HepG2 (cell line): Measurements from ENCODE around the gene PHF2. TPM values are rescaled to one million over a fixed set of nuclear protein-coding genes. Genes with fewer than 3 reads are reported as not detected.

ENCODE experiments used
- ATAC-seq: fragments of 200-7000 bp; cut with Tn5 transposase; 3 replicates; pipeline ENCODE4 v1.9.1; 2020; ENCODE audit warnings: mild to moderate bottlenecking, moderate library complexity
- BruUV-seq: library from RNA; stranded (reverse); fragments of 400-500 nt; replicated peaks from 2 replicates; lab custom pipeline; 2021; lab: Mats Ljungman, UMichigan
- CTCF ChIA-PET: fragments of 300-600 bp; formaldehyde crosslinking; extraction: SDS; loops from one replicate; lab custom pipeline; 2021; ENCODE audit warnings: low total read pairs, inconsistent platforms, low intra/inter-chr PET ratio; lab: Yijun Ruan, JAX
- POLR2A ChIA-PET: fragments of 350-600 bp; sonication (Branson Sonifier 250); formaldehyde crosslinking; loops from one replicate; lab custom pipeline; 2020; ENCODE audit warnings: antibody characterized with exemption, inconsistent platforms; lab: Yijun Ruan, JAX
- DNase-seq: peaks from one replicate; pipeline ENCODE4 v3.0.0-alpha.2; 2015; ENCODE audit warnings: low spot score
- FAIRE-seq: peaks from 3 replicates; lab custom pipeline; 2011; peaks lifted over from hg19 to GRCh38; lab: Jason Lieb, UNC
- H2AFZ ChIP-seq: one replicate; pipeline ENCODE4 v1.6.1; 2011; ENCODE audit warnings: low read length, inconsistent platforms
- H3K27ac ChIP-seq: fragments of 300-600 bp; 3 replicates; pipeline ENCODE4 v1.8.0; 2011; ENCODE audit warnings: mixed run types, mild to moderate bottlenecking, mixed read lengths, low read length, inconsistent platforms; ENCODE audit not compliant: insufficient read depth; ENCODE audit errors: extremely low read length
- H3K27me3 ChIP-seq, 2 experiments: fragments of 200-600 bp in 1 of 2; 2 replicates in 1 of 2; 3 replicates in 1 of 2; pipeline versions ENCODE4 v1.6.0 to v1.8.0; 2011; ENCODE audit warnings: low read length in 2 of 2, mild to moderate bottlenecking in 2 of 2, moderate library complexity in 2 of 2, inconsistent platforms in 1 of 2; ENCODE audit not compliant: insufficient read depth in 2 of 2, control insufficient read depth in 1 of 2
- H3K36me3 ChIP-seq, 2 experiments: fragments of 200-600 bp in 1 of 2; replicated peaks in 1 of 2; 2 replicates in 1 of 2; 3 replicates in 1 of 2; pipeline versions ENCODE4 v1.5.1 to v1.8.0; 2011; ENCODE audit warnings: low read length in 2 of 2, inconsistent platforms in 1 of 2; ENCODE audit not compliant: insufficient read depth in 2 of 2, control insufficient read depth in 1 of 2
- H3K4me1 ChIP-seq: 2 replicates; pipeline ENCODE4 v1.5.1; 2012; ENCODE audit warnings: low read length, inconsistent platforms; ENCODE audit not compliant: insufficient read depth
- H3K4me2 ChIP-seq: 2 replicates; pipeline ENCODE4 v1.6.0; 2011; ENCODE audit warnings: low read depth, low read length, inconsistent platforms
- H3K4me3 ChIP-seq, 3 experiments: fragments of 200-600 bp in 1 of 3; sonication (generic), shearing (Covaris generic) in 1 of 3; replicated peaks in 1 of 3; 2 replicates each; pipeline ENCODE4 v1.5.1; 2011 to 2016; ENCODE audit warnings: low read length in 3 of 3, inconsistent platforms in 2 of 3, low read depth in 2 of 3, mild to moderate bottlenecking in 2 of 3, control low read depth in 1 of 3, mixed read lengths in 1 of 3; ENCODE audit not compliant: insufficient read depth in 1 of 3
- H3K79me2 ChIP-seq: one replicate; pipeline ENCODE4 v1.6.1; 2011; ENCODE audit warnings: low read length, inconsistent platforms; ENCODE audit not compliant: insufficient read depth
- H3K9ac ChIP-seq: 2 replicates; pipeline ENCODE4 v1.6.0; 2011; ENCODE audit warnings: mild to moderate bottlenecking, low read depth, low read length, inconsistent platforms; ENCODE audit not compliant: insufficient read depth
- H3K9me3 ChIP-seq: 2 replicates; pipeline ENCODE4 v1.5.1; 2012; ENCODE audit warnings: mild to moderate bottlenecking, low read length
- H4K20me1 ChIP-seq: 2 replicates; pipeline ENCODE4 v1.6.0; 2011; ENCODE audit warnings: inconsistent platforms, mild to moderate bottlenecking, low read length, moderate library complexity; ENCODE audit not compliant: insufficient read depth
- GATAD1 ChIP-seq: IDR thresholded peaks from 2 replicates; pipeline ENCODE4 v1.6.1; 2016; ENCODE audit warnings: missing genetic modification reagents, missing compliant biosample characterization
- MEIS1 ChIP-seq: sonication (generic); formaldehyde crosslinking; IDR thresholded peaks from 2 replicates; pipeline ENCODE4 v1.9.0; 2021; ENCODE audit warnings: mild to moderate bottlenecking, missing genetic modification reagents, moderate library complexity, borderline replicate concordance
- PAF1 ChIP-seq: IDR thresholded peaks from 2 replicates; pipeline ENCODE4 v1.6.1; 2016; ENCODE audit warnings: missing genetic modification reagents, missing compliant biosample characterization
- TBP ChIP-seq: sonication (generic); formaldehyde crosslinking; IDR thresholded peaks from 2 replicates; pipeline ENCODE4 v1.5.0; 2020; ENCODE audit warnings: missing genetic modification reagents
- WGBS: methylation state at CpG from one replicate; pipeline ENCODE4 v1.1.6; 2017; ENCODE audit warnings: low lambda C conversion rate; 5-methylcytosine and 5-hydroxymethylcytosine counted together
- in situ Hi-C: cut with HindIII; loops from 2 replicates; pipeline ENCODE4 v1.10.0; 2017; ENCODE audit warnings: low pct_unique_long_range_greater_than_20kb; ENCODE audit not compliant: extremely low pct_ligation_motif_present
- intact Hi-C: fragments of 100-400 bp; cut with micrococcal nuclease; formaldehyde crosslinking; loops from one replicate; pipeline ENCODE4 v1.10.0; 2022; ENCODE audit not compliant: unreplicated experiment
- polyA plus RNA-seq, 8 experiments: library from polyadenylated mRNA; depleted of rRNA in 3 of 8; stranded (reverse) in 7 of 8; unstranded in 1 of 8; fragments of >200 nt; fragmentation: Illumina TruSeq in 4 of 8; extraction: Trizol in 4 of 8; gene quantifications; 2 replicates each; pipeline versions ENCODE4 v1.2.1 to v1.2.3, GENCODE V29; 2011 to 2016; ENCODE audit warnings: low read depth in 4 of 8, missing spikeins in 1 of 8, mixed read lengths in 1 of 8; ENCODE audit not compliant: insufficient read depth in 1 of 8
- total RNA-seq, 5 experiments: library from RNA; depleted of rRNA; stranded (reverse); fragments of >200 nt; fragmentation: Illumina TruSeq; extraction: Trizol; gene quantifications; 2 replicates each; pipeline ENCODE4 v1.2.3, GENCODE V29; 2016; ENCODE audit warnings: low read depth in 1 of 5
- TF ChIP-seq, protein P1 (sequence below): sonication (generic); formaldehyde crosslinking; IDR thresholded peaks from 2 replicates; pipeline ENCODE4 v1.8.1; 2023; ENCODE audit warnings: mild to moderate bottlenecking, missing genetic modification reagents
- TF ChIP-seq, protein P2 (sequence below): sonication (generic); formaldehyde crosslinking; IDR thresholded peaks from 2 replicates; pipeline ENCODE4 v1.4.0; 2020; ENCODE audit warnings: missing genetic modification reagents
- TF ChIP-seq, protein P3 (sequence below): sonication (generic); formaldehyde crosslinking; IDR thresholded peaks from 2 replicates; pipeline ENCODE4 v1.4.0; 2020; ENCODE audit warnings: mild to moderate bottlenecking, missing genetic modification reagents
- TF ChIP-seq, protein P4 (sequence below): sonication (generic); formaldehyde crosslinking; IDR thresholded peaks from 2 replicates; pipeline ENCODE4 v1.5.1; 2020; ENCODE audit warnings: mild to moderate bottlenecking, moderate library complexity, missing genetic modification reagents

PHF2 gene
- total and polyA plus RNA-seq, 2 of the 13 experiments (the other 11 are each of a cell fraction or from before 2014, with no cell fraction given) = 6.6 to 9.1 TPM

DNA sequence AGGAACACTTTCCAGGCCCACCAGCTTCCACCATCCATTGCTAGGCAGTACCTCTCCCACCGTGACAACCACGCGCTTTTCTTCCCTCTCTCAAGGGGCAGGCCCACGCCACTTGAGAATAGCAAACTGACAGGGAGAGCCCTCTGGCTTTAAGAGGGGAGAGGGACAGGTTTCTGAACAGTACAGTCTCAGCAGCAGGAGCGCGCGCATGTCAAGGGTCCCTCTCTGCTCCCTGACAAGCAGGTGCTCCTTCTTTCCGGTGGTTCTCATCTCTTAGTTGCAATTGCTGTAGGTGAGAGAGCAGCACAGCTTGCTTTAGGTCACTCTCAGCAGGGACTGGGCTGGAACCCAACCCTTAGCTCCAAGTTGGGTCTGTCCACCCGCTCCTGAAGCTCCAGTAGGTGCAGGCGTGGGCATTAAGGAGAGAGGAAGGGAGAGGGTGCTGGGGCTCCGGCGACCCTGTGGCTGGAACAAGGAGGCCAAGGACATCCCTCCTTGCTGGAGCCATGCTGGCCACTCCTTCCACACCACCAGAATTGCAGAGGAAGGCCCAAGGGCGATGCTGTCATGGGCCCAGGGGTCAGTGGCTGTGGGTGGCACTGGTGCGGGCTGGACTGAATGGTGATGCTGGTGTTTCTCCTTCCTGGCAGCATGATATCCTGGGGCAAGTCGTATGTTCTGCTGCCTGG is 9.0 kb upstream of the PHF2 start:
- in situ Hi-C loops = no loop called here
- ATAC-seq = peak; percentile 13
- no TSS peak for BruUV-seq
- 0 out of 2 replicates have a peak, but pooled peaks have one; percentile 58 for TF ChIP-seq PAF1 (CRISPR knock-in tag)
- TF ChIP-seq, protein P1, sequence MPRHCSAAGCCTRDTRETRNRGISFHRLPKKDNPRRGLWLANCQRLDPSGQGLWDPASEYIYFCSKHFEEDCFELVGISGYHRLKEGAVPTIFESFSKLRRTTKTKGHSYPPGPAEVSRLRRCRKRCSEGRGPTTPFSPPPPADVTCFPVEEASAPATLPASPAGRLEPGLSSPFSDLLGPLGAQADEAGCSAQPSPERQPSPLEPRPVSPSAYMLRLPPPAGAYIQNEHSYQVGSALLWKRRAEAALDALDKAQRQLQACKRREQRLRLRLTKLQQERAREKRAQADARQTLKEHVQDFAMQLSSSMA (CRISPR knock-in tag) = no peak
- TF ChIP-seq, protein P2, sequence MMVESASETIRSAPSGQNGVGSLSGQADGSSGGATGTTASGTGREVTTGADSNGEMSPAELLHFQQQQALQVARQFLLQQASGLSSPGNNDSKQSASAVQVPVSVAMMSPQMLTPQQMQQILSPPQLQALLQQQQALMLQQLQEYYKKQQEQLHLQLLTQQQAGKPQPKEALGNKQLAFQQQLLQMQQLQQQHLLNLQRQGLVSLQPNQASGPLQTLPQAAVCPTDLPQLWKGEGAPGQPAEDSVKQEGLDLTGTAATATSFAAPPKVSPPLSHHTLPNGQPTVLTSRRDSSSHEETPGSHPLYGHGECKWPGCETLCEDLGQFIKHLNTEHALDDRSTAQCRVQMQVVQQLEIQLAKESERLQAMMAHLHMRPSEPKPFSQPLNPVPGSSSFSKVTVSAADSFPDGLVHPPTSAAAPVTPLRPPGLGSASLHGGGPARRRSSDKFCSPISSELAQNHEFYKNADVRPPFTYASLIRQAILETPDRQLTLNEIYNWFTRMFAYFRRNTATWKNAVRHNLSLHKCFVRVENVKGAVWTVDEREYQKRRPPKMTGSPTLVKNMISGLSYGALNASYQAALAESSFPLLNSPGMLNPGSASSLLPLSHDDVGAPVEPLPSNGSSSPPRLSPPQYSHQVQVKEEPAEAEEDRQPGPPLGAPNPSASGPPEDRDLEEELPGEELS (CRISPR knock-in tag) = no peak
- no peak for TF ChIP-seq GATAD1 (CRISPR knock-in tag)
- TF ChIP-seq, protein P3, sequence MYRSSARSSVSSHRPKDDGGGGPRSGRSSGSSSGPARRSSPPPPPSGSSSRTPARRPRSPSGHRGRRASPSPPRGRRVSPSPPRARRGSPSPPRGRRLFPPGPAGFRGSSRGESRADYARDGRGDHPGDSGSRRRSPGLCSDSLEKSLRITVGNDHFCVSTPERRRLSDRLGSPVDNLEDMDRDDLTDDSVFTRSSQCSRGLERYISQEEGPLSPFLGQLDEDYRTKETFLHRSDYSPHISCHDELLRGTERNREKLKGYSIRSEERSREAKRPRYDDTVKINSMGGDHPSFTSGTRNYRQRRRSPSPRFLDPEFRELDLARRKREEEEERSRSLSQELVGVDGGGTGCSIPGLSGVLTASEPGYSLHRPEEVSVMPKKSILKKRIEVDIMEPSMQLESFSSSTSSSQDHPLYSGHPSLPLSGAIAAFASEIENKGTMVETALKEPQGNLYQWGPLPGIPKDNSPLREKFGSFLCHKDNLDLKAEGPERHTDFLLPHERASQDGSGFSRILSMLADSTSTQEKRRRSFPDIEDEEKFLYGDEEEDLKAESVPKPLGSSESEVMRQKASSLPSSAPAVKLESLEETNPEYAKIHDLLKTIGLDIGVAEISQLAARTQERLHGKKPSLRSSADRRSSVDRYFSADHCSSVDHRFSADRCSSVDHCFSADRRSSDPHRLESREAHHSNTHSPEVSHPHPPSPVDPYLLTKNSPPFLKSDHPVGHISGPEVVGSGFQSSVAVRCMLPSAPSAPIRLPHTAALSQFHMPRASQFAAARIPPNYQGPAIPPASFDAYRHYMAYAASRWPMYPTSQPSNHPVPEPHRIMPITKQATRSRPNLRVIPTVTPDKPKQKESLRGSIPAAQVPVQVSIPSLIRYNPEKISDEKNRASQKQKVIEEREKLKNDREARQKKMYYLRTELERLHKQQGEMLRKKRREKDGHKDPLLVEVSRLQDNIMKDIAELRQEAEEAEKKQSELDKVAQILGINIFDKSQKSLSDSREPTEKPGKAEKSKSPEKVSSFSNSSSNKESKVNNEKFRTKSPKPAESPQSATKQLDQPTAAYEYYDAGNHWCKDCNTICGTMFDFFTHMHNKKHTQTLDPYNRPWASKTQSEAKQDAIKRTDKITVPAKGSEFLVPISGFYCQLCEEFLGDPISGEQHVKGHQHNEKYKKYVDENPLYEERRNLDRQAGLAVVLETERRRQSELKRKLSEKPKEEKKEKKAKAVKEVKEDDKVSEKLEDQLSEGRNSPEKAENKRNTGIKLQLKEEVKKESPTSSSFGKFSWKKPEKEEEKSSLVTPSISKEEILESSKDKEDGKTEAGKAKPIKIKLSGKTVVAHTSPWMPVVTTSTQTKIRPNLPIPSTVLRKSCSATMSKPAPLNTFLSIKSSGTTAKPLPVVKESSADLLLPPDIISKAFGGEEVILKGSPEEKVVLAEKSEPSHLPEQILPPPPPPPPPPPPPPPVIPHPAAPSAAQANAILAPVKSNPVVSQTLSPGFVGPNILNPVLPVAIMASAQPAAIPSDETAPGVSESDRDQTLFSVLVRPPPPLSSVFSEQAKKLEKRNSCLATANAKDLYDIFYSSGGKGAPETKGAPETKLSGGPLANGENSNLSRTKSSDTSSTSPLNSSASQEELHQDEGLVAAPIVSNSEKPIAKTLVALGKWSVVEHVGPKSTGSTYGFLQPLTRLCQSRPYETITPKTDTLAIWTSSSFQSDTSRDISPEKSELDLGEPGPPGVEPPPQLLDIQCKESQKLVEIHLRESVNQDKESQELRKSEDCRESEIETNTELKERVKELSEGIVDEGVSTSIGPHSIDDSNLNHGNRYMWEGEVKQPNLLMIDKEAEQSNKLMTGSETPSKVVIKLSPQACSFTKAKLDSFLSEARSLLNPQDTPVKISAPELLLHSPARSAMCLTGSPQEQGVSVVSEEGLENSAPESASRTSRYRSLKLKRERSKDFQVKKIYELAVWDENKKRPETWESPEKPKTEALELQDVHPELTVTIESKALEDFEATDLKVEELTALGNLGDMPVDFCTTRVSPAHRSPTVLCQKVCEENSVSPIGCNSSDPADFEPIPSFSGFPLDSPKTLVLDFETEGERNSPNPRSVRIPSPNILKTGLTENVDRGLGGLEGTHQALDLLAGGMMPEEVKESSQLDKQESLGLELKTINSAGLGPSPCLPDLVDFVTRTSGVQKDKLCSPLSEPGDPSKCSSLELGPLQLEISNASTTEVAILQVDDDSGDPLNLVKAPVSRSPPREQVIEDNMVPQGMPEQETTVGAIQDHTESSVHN (CRISPR knock-in tag) = no peak
- no peak for TF ChIP-seq MEIS1 (CRISPR knock-in tag)
- no peak for TF ChIP-seq TBP (CRISPR knock-in tag)
- TF ChIP-seq, protein P4, sequence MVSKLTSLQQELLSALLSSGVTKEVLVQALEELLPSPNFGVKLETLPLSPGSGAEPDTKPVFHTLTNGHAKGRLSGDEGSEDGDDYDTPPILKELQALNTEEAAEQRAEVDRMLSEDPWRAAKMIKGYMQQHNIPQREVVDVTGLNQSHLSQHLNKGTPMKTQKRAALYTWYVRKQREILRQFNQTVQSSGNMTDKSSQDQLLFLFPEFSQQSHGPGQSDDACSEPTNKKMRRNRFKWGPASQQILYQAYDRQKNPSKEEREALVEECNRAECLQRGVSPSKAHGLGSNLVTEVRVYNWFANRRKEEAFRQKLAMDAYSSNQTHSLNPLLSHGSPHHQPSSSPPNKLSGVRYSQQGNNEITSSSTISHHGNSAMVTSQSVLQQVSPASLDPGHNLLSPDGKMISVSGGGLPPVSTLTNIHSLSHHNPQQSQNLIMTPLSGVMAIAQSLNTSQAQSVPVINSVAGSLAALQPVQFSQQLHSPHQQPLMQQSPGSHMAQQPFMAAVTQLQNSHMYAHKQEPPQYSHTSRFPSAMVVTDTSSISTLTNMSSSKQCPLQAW = no peak

More for the DNA sequence above, 9.0 kb upstream of the PHF2 start:
- Histone ChIP-seq H3K9ac (peak overlapping the region; percentile 92), H3K79me2 (no peaks in the 10 kb centered on the region), H3K36me3 (peaks cover 7 to 16% of the 10 kb centered on the region in 2 experiments), H3K9me3 (peaks cover 11% of the 10 kb centered on the region; the same call in 1 of the 2 replicates), H3K27ac (peak overlapping the region; percentile 83), H3K4me1 (peaks cover 14% of the 10 kb centered on the region), H2AFZ (no peak overlapping the region), H3K4me2 (peak overlapping the region; percentile 99), H4K20me1 (no peaks in the 10 kb centered on the region), H3K27me3 (no peaks in the 10 kb centered on the region; a peak in 1 of 5 replicates), H3K4me3 (peak overlapping the region; percentile 59 to 79 (median 73))
- DNase-seq = no peak
- 65% methylated on average over 10 of the region's 15 CpGs for WGBS
- ChIA-PET POLR2A (interaction anchor here (1.4 to 2.0 kb wide), 5 partner anchors 8 to 434 kb away, joined by 4 to 26 read pairs (median 7); partner anchors contain the start of genes FAM120A, NINJ1 and PHF2), CTCF (no interaction called here)
- intact Hi-C loops = loop anchor here (5.0 kb wide), 1 partner anchor 115 kb away; the partner anchor contains the start of genes FAM120A and FAM120AOS
- FAIRE-seq = no peak
